Measurements from ENCODE around the gene TNNI3.
"Not testable (repeated sequence)": the region's sequence is repeated elsewhere in the genome, so short reads cannot be mapped to it uniquely, and the experiment has no call there.

Gene TNNI3

GRCh38 chr19:55157064-55157908 lies at the start of gene TNNI3:
Gene TNNI3 (minus strand): TSS chr19:55157732. CDS start chr19:55157589, 143 bp downstream.
- TF ChIP-seq, protein P1, sequence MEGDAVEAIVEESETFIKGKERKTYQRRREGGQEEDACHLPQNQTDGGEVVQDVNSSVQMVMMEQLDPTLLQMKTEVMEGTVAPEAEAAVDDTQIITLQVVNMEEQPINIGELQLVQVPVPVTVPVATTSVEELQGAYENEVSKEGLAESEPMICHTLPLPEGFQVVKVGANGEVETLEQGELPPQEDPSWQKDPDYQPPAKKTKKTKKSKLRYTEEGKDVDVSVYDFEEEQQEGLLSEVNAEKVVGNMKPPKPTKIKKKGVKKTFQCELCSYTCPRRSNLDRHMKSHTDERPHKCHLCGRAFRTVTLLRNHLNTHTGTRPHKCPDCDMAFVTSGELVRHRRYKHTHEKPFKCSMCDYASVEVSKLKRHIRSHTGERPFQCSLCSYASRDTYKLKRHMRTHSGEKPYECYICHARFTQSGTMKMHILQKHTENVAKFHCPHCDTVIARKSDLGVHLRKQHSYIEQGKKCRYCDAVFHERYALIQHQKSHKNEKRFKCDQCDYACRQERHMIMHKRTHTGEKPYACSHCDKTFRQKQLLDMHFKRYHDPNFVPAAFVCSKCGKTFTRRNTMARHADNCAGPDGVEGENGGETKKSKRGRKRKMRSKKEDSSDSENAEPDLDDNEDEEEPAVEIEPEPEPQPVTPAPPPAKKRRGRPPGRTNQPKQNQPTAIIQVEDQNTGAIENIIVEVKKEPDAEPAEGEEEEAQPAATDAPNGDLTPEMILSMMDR (IDR thresholded peaks at IDR 0.05; ENCODE audit: low read length, missing control alignments): no peak
- DNase-seq (ENCODE audit: low read depth): no peak
- no peak within 1 kb of the TSS for H3K4me3 ChIP-seq (replicated peaks; ENCODE audit: low read depth, low read length)

- TF ChIP-seq, protein P1 (IDR thresholded peaks at IDR 0.05; ENCODE audit: low read length, missing control alignments): no peak
- peak overlapping the region; percentile 57 for H3K4me3 ChIP-seq (replicated peaks; ENCODE audit: low read depth, low read length)
- peak; percentile 91 for DNase-seq (ENCODE audit: low read depth)
Observed at GRCh38 chr19:55206664-55207500, 49.4 kb upstream of the TNNI3 start.

DNA sequence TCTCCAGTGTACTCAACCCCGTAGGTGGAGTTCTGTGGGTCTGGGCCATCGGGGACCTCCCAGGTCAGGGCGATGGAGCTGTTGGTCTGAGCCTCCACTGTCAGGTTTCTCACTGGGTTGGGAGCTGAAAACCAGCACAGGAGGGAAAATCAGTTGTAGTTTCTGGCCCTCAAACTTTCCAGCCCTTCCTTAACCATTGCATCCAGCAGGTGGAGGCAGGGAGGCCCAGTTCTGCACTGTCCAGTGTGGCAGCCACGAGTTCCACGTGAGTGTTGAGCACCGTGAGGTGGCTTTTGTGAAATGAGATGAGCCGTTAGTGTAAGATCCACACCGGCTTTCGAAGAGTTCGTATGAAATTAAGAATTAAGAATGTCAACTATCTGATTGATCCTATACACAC lies 44.7 kb upstream of the TNNI3 start:
- H3K4me3 ChIP-seq (replicated peaks; ENCODE audit: low read depth, low read length); DNase-seq (ENCODE audit: low read depth): not testable (repeated sequence)
- TF ChIP-seq, protein P1 (IDR thresholded peaks at IDR 0.05; ENCODE audit: low read length, missing control alignments): peak; percentile 29

GRCh38 chr19:55199620-55200204 lies 42.2 kb upstream of the TNNI3 start:
- no peak for DNase-seq (ENCODE audit: low read depth)
- no peak overlapping the region for H3K4me3 ChIP-seq (replicated peaks; ENCODE audit: low read depth, low read length)
- TF ChIP-seq, protein P1 (IDR thresholded peaks at IDR 0.05; ENCODE audit: low read length, missing control alignments): no peak

DNA sequence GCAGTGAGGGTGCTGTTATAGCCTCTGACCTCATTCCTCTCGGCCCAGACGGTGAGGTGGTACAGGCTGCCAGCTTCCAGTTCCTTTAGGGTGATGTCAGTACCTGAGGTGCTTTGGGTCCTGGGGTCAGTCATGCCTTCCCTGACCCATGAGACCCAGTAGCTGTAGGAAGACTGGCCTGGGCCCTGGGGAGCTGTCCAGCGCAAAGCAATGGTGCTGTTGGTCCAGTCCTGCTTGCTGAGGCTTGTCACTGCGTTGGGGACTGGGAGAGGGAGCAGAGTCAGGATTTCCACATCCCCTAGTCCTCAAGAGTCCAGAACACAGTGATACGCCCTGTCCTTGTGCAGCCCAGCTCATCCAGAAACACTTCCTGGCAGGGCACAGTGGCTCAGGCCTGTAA lies 41.1 kb upstream of the TNNI3 start:
- no peak overlapping the region for H3K4me3 ChIP-seq (replicated peaks; ENCODE audit: low read depth, low read length)
- TF ChIP-seq, protein P1 (IDR thresholded peaks at IDR 0.05; ENCODE audit: low read length, missing control alignments): no peak
- no peak for DNase-seq (ENCODE audit: low read depth)

DNA sequence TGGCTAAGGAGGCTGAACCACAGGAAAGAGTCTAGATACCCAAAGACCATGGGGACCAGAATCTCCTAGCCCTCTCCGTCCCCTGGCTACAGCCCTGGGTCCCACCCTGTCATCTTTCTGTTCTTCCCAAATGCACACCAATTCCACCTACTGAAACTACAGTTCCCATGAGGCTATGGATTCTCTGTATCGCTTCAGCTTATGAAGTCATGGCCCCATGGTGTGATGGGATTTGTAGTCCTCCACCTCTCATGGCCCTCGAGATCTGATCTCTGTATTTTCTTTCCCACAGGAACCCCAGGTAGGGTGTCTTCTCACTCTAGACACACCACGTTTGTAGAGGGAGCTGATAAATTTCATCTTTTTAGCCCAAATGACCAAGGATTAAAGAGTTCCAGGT lies 40.0 kb upstream of the TNNI3 start:
- no peak for DNase-seq (ENCODE audit: low read depth)
- H3K4me3 ChIP-seq (replicated peaks; ENCODE audit: low read depth, low read length): no peak overlapping the region
- TF ChIP-seq, protein P1 (IDR thresholded peaks at IDR 0.05; ENCODE audit: low read length, missing control alignments): no peak

Data from fibroblast of pulmonary artery (primary cell).